ENCODE measurements around the gene HOXB5.

Gene HOXB5

GRCh38 chr17:48616717-48617470 is 23.3 kb upstream of the HOXB5 start:
- no peak for DNase-seq (ENCODE audit: low read depth, low spot score)

- DNase-seq (ENCODE audit: low read depth, low spot score): no peak
These were observed 22.6 kb upstream of the HOXB5 start for GRCh38 chr17:48615963-48616716.

GRCh38 chr17:48615047-48615962 is 21.7 kb upstream of the HOXB5 start, which contains the start of gene HOXB8:
HOXB8 (minus strand) TSS chr17:48615292; CDS start chr17:48614704, 588 bp downstream.
- no peak for DNase-seq (ENCODE audit: low read depth, low spot score)

- DNase-seq (ENCODE audit: low read depth, low spot score): no peak
These were observed 20.5 kb upstream of the HOXB5 start for GRCh38 chr17:48613862-48614694.

GRCh38 chr17:48612854-48613691 is 19.5 kb upstream of the HOXB5 start:
- DNase-seq (ENCODE audit: low read depth, low spot score): no peak

- DNase-seq (ENCODE audit: low read depth, low spot score): no peak
These were observed 18.9 kb upstream of the HOXB5 start for GRCh38 chr17:48612456-48612853.

GRCh38 chr17:48611681-48612455 is 18.3 kb upstream of the HOXB5 start:
- no peak for DNase-seq (ENCODE audit: low read depth, low spot score)

- no peak for DNase-seq (ENCODE audit: low read depth, low spot score)
These were observed 17.6 kb upstream of the HOXB5 start for GRCh38 chr17:48611213-48611612.

GRCh38 chr17:48610282-48611211 is 17.0 kb upstream of the HOXB5 start, which contains the start of gene HOXB7:
HOXB7 (minus strand) TSS chr17:48611017; CDS start chr17:48610918, 99 bp downstream.
- no peak for DNase-seq (ENCODE audit: low read depth, low spot score)

- DNase-seq (ENCODE audit: low read depth, low spot score): no peak
These were observed 16.2 kb upstream of the HOXB5 start for GRCh38 chr17:48609759-48610281.

- no peak for DNase-seq (ENCODE audit: low read depth, low spot score)
These were observed 15.5 kb upstream of the HOXB5 start for GRCh38 chr17:48609033-48609432.

GRCh38 chr17:48608494-48608834 is 14.9 kb upstream of the HOXB5 start:
- DNase-seq (ENCODE audit: low read depth, low spot score): no peak

GRCh38 chr17:48606892-48607614 is 13.5 kb upstream of the HOXB5 start:
- no peak for DNase-seq (ENCODE audit: low read depth, low spot score)

GRCh38 chr17:48605991-48606891 is 12.7 kb upstream of the HOXB5 start:
- DNase-seq (ENCODE audit: low read depth, low spot score): no peak

- DNase-seq (ENCODE audit: low read depth, low spot score): no peak
These were observed 11.9 kb upstream of the HOXB5 start for GRCh38 chr17:48605409-48605919.

- no peak for DNase-seq (ENCODE audit: low read depth, low spot score)
These were observed 11.3 kb upstream of the HOXB5 start, which contains the start of gene HOXB6 for GRCh38 chr17:48604770-48605329. HOXB6 (minus strand) TSS chr17:48604986; CDS start chr17:48598150, 6,836 bp downstream.

Measured in iPS DF 19.7 (cell line).